HG03575 (cell line): ENCODE measurements around the gene DAGLA.

ENCODE experiments used
- ATAC-seq: cut with Tn5 transposase; IDR thresholded peaks from one replicate; pipeline ENCODE4 v1.9.1; 2021; ENCODE audit not compliant: unreplicated experiment, insufficient number of reproducible peaks, low FRiP score; ENCODE audit errors: extremely low read depth

Gene DAGLA

GRCh38 chr11:61769169-61769920 lies 89.2 kb downstream of the DAGLA start:
- no peak for ATAC-seq

DNA sequence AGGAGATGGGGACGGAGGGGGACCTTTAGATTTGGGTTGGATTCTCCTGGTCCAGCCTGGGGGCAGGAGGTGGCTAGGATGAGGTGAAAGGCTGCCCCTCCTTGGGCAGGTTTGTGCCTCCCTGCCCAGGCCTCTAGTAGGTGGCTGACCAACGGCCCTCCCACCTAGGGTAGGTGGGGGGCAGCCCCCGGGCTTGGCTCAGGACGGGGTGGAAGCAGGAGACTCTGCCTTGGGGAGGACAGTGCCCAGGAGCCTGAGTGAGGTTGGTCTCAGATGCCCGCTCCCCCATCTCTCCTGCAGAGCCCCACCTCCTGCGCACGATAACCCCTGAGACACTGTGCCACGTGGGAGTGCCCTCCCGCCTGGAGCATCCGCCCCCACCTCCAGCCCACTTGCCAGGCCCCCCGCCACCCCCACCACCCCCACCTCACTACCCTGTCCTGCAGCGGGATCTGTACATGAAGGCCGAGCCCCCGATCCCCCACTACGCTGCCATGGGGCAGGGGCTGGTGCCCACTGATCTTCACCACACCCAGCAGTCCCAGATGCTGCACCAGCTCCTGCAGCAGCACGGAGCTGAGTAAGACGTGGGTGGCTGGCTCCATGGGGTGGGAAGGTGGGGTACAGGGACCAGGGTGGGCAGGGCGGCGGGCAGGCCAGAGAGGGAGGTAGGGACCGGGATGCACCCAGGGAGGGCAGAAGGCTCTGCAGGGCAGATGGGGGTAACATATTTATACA lies 89.9 kb downstream of the DAGLA start:
- no peak for ATAC-seq

DNA sequence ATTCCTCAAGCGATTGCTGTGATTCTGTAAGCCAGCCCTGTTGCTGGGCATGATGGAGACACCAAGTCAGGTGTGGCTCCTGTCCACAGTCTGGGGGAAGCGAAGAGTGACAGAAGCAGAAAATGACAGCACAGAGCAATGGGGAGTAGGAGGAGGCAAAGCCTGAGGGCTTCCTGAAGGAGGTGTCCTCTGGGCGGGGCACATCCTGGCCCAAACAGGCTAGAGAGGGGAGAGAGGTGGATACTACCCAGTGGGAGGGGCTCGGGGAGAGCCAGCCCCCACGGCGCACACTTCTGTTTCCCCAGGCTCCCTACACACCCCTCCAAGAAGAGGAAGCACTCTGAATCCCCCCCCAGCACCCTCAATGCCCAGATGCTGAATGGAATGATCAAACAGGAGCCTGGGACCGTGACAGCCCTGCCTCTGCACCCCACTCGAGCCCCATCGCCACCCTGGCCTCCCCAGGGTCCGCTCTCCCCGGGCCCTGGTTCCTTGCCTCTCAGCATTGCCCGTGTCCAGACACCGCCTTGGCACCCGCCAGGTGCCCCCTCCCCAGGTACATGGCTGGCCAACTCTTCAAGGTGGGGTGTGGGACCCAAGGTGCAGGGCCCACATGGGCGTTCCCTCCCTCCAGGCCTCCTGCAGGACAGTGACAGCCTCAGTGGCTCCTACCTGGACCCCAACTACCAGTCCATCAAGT lies 91.2 kb downstream of the DAGLA start:
- ATAC-seq = no peak

GRCh38 chr11:61771985-61772455 lies 91.8 kb downstream of the DAGLA start:
- no peak for ATAC-seq

- ATAC-seq = no peak
These were observed 93.2 kb downstream of the DAGLA start for GRCh38 chr11:61773356-61773755.

DNA sequence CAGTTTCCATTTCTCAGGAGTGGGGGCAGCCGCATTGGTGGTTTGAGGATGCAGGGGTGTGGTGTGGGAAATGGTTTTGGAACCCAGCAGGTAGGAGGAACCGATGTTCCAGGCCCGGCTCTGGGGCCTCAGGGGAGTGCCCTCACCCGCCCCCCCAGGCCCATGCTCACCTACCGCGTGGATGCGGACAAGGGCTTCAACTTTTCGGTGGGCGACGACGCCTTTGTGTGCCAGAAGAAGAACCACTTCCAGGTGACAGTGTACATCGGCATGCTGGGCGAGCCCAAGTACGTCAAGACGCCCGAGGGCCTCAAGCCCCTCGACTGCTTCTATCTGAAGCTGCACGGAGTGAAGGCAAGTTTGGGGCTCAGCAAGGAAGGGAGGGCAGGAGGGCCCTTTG lies 93.6 kb downstream of the DAGLA start:
- no peak for ATAC-seq

- no peak for ATAC-seq
These were observed 94.2 kb downstream of the DAGLA start for GRCh38 chr11:61774411-61774810.

DNA sequence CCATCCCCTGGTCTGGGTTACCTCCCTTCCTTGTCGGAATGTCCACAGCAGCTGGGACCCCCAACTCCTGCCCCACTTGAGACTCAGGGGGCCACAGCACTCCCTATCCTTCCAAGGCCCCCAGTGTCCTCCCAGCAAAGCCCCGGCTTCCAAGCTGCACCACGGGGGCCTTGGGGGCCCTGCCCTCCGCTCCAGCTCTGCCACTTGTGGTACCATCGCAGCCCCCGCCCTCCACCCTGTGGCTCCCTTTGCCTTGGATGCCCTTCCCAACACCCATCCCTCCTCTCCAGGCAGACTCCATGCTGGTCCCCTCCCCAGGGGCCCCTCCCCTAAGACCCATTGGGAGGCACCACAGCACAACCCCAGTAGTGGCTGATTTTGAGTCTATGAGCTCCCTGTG lies 94.9 kb downstream of the DAGLA start:
- no peak for ATAC-seq

DNA sequence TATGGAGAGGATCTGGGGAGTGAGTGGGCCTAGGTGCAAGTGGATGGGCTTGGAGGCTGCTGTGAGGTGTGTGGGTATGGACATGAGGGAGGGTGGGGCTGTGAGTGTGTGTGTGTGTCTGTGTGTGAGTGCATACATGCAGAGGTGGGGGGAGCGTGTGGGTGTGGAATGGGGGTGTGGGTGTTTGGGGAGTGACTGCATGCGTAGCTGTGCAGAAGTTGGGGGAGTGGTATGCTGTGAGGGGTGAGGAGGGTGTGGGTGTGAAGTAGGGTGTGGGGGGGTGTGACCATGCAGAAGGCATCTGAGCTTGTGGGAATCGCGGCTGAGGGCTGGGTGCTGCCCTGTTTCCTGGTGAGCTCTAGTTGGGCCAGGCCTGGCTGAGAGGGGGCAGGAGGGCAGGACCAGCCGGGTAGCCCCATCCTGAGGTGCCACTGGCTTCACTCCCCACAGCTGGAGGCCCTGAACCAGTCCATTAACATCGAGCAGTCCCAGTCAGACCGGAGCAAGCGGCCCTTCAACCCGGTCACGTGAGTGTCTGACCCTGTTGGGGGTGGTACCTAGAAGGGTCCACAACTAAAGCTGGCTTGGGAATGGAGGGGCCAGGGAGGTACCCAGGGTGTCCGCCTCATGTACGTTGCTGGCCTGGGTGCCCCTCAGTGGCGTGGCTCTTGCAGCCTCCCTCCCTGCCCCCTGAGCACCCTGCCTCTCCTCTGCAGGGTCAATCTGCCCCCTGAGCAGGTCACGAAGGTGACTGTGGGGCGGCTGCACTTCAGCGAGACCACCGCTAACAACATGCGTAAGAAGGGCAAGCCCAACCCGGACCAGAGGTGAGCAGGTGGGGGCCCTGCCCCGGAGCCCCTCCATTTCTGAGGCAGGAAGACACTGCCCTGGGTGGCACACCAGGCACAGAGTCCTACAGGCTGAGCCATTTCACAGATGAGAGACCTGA lies 95.7 kb downstream of the DAGLA start:
- no peak for ATAC-seq

DNA sequence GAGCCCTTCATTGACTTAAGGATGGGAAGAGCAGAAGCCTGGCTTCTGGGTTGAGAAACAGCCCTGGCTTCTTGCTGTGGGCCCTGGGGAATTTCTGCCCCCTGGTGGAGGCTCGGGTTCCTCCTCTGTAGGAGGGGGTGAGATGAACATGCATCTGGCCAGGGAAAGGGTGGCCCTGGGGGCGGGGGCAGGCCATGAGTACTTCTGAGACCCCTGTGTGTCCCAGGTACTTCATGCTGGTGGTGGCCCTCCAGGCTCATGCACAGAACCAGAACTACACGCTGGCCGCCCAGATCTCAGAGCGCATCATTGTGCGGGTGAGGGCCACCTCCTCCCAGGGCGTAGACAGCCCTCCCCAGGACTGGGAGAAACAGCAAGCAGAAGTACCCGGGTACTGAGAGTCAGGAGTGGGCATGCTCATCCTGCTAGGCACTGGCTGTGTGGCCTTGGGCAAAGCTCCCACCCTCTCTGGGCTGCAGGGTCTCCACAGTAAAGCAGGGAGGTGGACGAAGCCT lies 96.4 kb downstream of the DAGLA start:
- no peak for ATAC-seq

DNA sequence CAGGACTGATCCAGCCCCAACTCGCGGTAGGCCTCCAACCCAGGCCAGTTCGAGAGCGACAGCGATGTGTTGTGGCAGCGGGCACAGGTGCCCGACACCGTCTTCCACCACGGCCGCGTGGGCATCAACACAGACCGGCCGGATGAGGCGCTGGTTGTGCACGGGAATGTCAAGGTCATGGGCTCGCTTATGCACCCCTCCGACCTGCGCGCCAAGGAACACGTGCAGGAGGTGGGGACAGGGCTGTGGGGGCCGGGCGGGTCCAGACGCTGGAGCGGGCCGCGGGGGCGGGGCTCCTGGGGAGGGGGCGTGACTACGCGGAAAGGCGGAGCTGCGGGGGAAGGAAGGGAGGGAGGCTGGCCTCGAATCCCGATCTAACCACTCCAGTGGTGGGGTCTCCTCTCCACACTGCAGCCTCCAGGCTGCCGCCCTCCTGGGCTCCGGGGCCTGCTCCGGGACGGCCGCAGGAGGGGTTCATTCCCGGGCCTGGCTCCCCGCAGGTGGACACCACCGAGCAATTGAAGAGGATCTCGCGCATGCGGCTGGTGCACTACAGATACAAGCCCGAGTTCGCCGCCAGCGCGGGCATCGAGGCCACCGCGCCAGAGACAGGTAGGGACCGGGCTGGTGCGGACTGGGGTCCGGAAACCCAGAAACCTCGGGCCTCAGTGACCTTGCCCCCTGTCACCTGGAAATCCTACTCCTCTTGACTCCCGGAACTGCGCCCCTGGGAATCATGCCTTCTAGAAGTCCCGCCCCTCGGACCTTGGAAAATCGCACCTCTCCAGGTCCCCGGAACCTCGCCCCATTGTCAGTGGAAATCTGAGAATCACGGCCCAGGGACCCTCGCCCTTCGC lies 97.3 kb downstream of the DAGLA start:
- ATAC-seq = no peak

DNA sequence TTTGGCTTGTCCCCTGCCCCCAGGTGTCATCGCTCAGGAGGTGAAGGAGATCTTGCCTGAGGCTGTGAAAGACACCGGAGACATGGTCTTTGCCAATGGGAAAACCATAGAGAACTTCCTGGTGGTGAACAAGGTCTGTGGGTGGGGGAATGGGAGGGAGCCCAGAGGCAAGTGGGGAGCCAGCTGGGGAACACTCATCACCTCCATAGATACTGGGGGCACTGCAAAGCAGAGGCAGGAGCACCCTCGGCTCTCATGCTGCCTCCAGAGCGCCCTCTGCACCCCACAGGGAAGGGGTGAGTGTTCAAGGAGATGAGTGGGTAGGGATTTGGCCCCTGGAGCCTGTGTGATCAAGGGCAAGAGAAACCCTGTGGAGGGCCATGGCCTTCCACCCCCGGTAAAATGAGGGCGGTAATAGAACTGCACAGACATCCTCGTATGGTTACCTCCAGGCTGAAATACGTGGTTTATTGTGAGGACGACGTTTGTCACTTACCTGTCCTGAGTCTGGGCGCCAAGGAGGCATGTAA lies 98.2 kb downstream of the DAGLA start:
- ATAC-seq = no peak

DNA sequence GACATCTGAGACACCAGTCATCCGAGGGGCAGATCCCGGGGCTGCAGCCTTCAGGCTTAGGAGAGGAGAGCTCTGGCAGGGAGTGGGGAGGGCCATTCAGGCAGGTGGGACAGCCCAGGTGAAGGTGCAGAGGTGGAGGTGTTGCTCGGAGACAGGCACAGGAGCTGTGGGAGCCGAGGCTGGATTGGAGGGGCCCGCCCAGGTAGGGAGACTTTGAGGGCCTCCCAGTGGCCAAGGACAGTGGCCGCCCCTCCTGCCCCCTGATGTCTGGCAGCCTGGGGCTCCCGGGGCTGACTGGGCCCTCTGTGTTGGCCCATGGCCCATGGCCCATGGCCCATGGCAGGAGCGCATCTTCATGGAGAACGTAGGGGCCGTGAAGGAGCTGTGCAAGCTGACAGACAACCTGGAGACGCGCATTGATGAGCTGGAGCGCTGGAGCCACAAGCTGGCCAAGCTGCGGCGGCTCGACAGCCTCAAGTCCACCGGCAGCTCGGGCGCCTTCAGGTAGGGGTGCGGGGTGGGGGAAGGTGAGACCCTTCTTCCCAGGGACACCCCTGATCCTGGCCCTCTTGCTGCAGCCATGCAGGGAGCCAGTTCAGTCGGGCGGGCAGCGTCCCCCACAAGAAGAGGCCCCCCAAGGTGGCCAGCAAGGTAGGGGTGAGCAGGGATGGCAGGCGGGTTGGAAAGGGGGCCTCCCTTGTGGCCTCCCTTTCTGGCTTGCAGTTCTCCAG lies 98.9 kb downstream of the DAGLA start:
- ATAC-seq = no peak

- no peak for ATAC-seq
These were observed 99.7 kb downstream of the DAGLA start for GRCh38 chr11:61779666-61780525.

GRCh38 chr11:61780581-61781162 lies 100.5 kb downstream of the DAGLA start:
- ATAC-seq = no peak

DNA sequence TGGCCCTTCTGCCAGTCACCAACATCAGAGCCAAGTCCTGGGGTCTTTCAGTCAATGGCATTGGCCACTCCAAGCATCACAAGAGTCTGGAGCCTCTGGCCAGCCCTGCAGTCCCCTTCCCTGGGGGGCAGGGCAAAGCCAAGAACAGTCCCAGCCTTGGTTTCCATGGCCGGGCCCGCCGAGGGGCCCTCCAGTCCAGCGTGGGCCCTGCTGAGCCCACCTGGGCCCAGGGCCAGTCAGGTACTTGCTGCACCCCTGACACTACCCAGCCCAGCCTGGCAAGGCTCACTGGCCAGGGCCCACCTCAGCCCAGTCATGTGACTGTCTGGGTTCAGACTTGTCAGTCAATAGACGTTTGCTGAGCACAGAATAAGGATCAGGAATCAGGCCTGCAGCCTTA lies 101.4 kb downstream of the DAGLA start:
- no peak for ATAC-seq
